WTC11 (cell line): ENCODE data around the gene PC.

ENCODE experiments used
- ATF3 ChIP-seq: sonication (generic); formaldehyde crosslinking; conservative IDR thresholded peaks from 2 replicates; pipeline ENCODE4 v1.8.1; 2022; ENCODE audit warnings: mild to moderate bottlenecking, missing genetic modification reagents
- CREM ChIP-seq: sonication (generic); formaldehyde crosslinking; IDR thresholded peaks from 2 replicates; pipeline ENCODE4 v1.8.1; 2022; ENCODE audit warnings: mild to moderate bottlenecking, missing genetic modification reagents, moderate library complexity
- CTCF ChIP-seq: fragments of 200-600 bp; IDR thresholded peaks from 2 replicates; pipeline ENCODE4 v1.8.0; 2022; ENCODE audit warnings: antibody characterized with exemption
- EMX1 ChIP-seq: fragments of 250-450 bp; sonication (Bioruptor Pico); IDR thresholded peaks from 2 replicates; pipeline ENCODE4 v1.8.0; 2021; ENCODE audit warnings: mild to moderate bottlenecking
- ESRRA ChIP-seq: sonication (generic); formaldehyde crosslinking; IDR thresholded peaks from 2 replicates; pipeline ENCODE4 v1.8.1; 2022; ENCODE audit warnings: mild to moderate bottlenecking, missing genetic modification reagents, borderline replicate concordance
- MYBL2 ChIP-seq: sonication (generic); formaldehyde crosslinking; IDR thresholded peaks from 2 replicates; pipeline ENCODE4 v1.8.1; 2023; ENCODE audit warnings: mild to moderate bottlenecking, moderate library complexity, missing genetic modification reagents
- NR2C2 ChIP-seq: sonication (generic); formaldehyde crosslinking; IDR thresholded peaks from 2 replicates; pipeline ENCODE4 v1.8.0; 2022; ENCODE audit warnings: mild to moderate bottlenecking, missing genetic modification reagents
- SP1 ChIP-seq: sonication (generic); formaldehyde crosslinking; conservative IDR thresholded peaks from 2 replicates; pipeline ENCODE4 v1.8.1; 2022; ENCODE audit warnings: missing genetic modification reagents
- TCF7 ChIP-seq: sonication (generic); formaldehyde crosslinking; IDR thresholded peaks from 2 replicates; pipeline ENCODE4 v1.8.0; 2022; ENCODE audit warnings: mild to moderate bottlenecking, low read depth, missing genetic modification reagents, moderate library complexity
- ZBTB21 ChIP-seq: sonication (generic); formaldehyde crosslinking; IDR thresholded peaks from 2 replicates; pipeline ENCODE4 v1.8.1; 2023; ENCODE audit warnings: mild to moderate bottlenecking, missing genetic modification reagents, borderline replicate concordance
- ZNF281 ChIP-seq: sonication (generic); formaldehyde crosslinking; IDR thresholded peaks from 2 replicates; pipeline ENCODE4 v1.8.0; 2023; ENCODE audit warnings: mild to moderate bottlenecking, missing genetic modification reagents

GRCh38 chr11:66891851-66892660 lies 66.1 kb downstream of the PC start:
- TF ChIP-seq CTCF (no peak), CREM (no peak), NR2C2 (CRISPR knock-in tag) (no peak), MYBL2 (CRISPR knock-in tag) (no peak), ATF3 (no peak), ZBTB21 (CRISPR knock-in tag) (no peak), ZNF281 (CRISPR knock-in tag) (no peak), ESRRA (CRISPR knock-in tag) (no peak), TCF7 (CRISPR knock-in tag) (no peak), SP1 (no peak), EMX1 (CRISPR knock-in tag) (no peak)
